Neural progenitor cell (in vitro differentiated cells): ENCODE measurements around the gene IRF7.

ENCODE experiments used
- EZH2 ChIP-seq: fragments of 200-600 bp; sonication (generic); IDR thresholded peaks from 2 replicates; pipeline ENCODE4 v1.6.1; 2017; ENCODE audit warnings: antibody characterized with exemption, mild to moderate bottlenecking, moderate library complexity
- TF ChIP-seq, protein P1 (sequence below): fragments of 200-600 bp; sonication (generic); IDR thresholded peaks from 2 replicates; pipeline ENCODE4 v1.5.1; 2017; ENCODE audit warnings: antibody characterized with exemption, mild to moderate bottlenecking

DNA sequence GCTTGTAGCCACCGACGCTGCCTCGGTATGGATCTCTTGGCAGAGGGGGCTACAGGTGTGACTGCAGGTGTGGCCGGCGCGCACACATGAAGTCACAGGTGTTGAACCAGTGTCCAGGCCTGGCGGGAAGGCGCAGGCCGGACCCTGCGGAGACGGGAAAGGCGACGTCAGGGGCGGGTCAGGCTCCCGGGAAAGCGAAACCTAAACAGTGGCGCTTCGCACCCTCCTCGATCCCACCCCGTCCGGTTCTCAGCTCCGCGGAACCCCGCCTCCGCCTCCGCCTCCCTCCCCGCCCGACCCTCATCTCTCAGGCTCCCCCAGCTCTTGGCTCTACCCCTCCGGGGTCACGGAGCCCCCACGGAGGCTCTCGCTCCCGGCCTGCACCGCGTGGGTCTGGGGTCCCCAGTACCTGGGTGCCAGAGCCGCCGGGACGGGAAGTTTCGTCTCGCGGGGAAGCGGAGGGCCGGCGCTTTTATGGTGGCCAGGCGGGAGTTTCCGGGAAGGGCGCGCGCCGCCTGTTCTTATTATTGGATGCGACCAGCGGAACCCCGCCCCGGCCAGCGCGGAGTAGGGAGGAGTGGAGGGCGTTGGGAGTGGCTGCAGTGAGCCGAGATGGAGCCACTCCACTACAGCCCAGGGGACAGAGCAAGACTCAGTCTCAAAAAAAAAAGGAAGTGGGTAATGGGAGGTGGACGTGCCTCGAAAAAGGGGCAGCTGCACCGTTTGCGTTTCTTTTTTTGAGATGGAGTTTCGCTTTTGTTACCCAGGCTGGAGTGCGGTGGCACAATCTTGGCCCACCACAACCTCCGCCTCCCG is at the start of gene IRF7:
- TF ChIP-seq, protein P1, sequence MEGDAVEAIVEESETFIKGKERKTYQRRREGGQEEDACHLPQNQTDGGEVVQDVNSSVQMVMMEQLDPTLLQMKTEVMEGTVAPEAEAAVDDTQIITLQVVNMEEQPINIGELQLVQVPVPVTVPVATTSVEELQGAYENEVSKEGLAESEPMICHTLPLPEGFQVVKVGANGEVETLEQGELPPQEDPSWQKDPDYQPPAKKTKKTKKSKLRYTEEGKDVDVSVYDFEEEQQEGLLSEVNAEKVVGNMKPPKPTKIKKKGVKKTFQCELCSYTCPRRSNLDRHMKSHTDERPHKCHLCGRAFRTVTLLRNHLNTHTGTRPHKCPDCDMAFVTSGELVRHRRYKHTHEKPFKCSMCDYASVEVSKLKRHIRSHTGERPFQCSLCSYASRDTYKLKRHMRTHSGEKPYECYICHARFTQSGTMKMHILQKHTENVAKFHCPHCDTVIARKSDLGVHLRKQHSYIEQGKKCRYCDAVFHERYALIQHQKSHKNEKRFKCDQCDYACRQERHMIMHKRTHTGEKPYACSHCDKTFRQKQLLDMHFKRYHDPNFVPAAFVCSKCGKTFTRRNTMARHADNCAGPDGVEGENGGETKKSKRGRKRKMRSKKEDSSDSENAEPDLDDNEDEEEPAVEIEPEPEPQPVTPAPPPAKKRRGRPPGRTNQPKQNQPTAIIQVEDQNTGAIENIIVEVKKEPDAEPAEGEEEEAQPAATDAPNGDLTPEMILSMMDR = no peak
- TF ChIP-seq EZH2 = no peak
